Gastroesophageal sphincter (tissue), 3 donors: ENCODE results near the gene EMC10.

Source experiments
- EP300 ChIP-seq: sonication (generic); formaldehyde crosslinking; IDR thresholded peaks from one replicate; pipeline ENCODE4 v1.6.1; 2017; ENCODE audit warnings: antibody characterized with exemption, mild to moderate bottlenecking
- POLR2A ChIP-seq, 2 donors: fragments of 450-650 bp; IDR thresholded peaks; one replicate each; pipeline ENCODE4 v1.6.1; 2017; ENCODE audit warnings: antibody characterized with exemption in 2 of 2, mild to moderate bottlenecking in 2 of 2, moderate library complexity in 1 of 2
- POLR2AphosphoS5 ChIP-seq: sonication (generic); formaldehyde crosslinking; IDR thresholded peaks from one replicate; pipeline ENCODE4 v1.6.1; 2017; ENCODE audit warnings: antibody characterized with exemption
- TF ChIP-seq, protein P1 (sequence below), 4 experiments: fragments of 200-600 bp in 2 of 4; fragments of 450-650 bp in 2 of 4; sonication (generic) in 1 of 4; IDR thresholded peaks; one replicate each; pipeline ENCODE4 v1.5.1; 2017 to 2019; ENCODE audit warnings: antibody characterized with exemption in 4 of 4, mild to moderate bottlenecking in 2 of 4, moderate library complexity in 2 of 4

DNA sequence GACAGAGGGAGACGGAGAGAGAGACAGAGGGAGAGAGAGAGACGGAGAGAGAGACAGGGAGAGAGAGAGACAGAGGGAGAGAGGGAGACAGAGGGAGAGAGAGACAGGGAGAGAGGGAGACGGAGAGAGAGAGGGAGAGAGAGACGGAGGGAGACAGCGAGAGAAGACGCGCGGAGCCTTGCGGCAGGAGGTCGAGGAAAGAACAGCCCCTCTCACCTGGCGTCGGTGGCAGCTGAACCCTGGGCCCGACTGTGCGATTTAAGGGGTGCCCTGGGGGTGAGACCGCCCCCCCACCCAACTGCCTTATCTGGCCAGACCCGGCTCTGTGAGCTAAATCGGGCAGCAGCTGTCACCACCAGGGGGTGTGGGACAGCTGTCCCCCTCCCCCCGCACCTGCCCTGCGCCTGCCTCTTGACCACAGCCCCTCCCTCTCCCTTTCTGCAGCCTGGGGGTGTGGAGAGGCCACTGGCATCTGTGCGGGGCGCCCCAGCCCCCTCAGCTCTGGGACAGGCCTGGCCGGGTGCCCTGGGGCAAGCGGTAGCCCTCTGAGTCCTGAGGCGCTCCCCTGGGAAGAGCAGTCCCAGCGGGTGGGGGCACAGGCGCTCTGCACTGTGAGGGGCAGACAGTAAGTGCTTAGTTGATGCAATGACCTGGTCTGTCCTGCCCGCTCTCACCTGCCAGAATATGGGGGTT, 23.9 kb downstream of the EMC10 start:
- TF ChIP-seq EP300 = no peak
- no peak for TF ChIP-seq POLR2AphosphoS5
- no peak for TF ChIP-seq POLR2A (IDR thresholded peaks at IDR 0.05)
- TF ChIP-seq, protein P1, sequence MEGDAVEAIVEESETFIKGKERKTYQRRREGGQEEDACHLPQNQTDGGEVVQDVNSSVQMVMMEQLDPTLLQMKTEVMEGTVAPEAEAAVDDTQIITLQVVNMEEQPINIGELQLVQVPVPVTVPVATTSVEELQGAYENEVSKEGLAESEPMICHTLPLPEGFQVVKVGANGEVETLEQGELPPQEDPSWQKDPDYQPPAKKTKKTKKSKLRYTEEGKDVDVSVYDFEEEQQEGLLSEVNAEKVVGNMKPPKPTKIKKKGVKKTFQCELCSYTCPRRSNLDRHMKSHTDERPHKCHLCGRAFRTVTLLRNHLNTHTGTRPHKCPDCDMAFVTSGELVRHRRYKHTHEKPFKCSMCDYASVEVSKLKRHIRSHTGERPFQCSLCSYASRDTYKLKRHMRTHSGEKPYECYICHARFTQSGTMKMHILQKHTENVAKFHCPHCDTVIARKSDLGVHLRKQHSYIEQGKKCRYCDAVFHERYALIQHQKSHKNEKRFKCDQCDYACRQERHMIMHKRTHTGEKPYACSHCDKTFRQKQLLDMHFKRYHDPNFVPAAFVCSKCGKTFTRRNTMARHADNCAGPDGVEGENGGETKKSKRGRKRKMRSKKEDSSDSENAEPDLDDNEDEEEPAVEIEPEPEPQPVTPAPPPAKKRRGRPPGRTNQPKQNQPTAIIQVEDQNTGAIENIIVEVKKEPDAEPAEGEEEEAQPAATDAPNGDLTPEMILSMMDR (IDR thresholded peaks at IDR 0.05) = no peak
